OCI-LY7 (cell line): Measurements from ENCODE around the gene MESD.

Source experiments
- CTCF ChIP-seq: fragments of 200-600 bp; sonication (generic); conservative IDR thresholded peaks from 2 replicates; pipeline ENCODE4 v1.5.1; 2014; ENCODE audit warnings: mild to moderate bottlenecking, antibody characterized with exemption, low read length, moderate library complexity, mixed read lengths
- EZH2phosphoT487 ChIP-seq: fragments of 200-600 bp; sonication (generic); IDR thresholded peaks from 2 replicates; pipeline ENCODE4 v1.6.1; 2018; ENCODE audit warnings: low read depth, borderline replicate concordance, mild to moderate bottlenecking, mixed run types, antibody characterized with exemption, low read length, moderate library complexity, mixed read lengths

- TF ChIP-seq CTCF (no peak), EZH2phosphoT487 (no peak)
Measured at GRCh38 chr15:80940331-80940730, 49.3 kb downstream of the MESD start.
